NCI-H128 (cell line): Measurements from ENCODE around the gene NDUFC2.
"Not testable (repeated sequence)": the region's sequence is repeated elsewhere in the genome, so short reads cannot be mapped to it uniquely, and the experiment has no call there.

ENCODE experiments used
- DNase-seq: peaks from one replicate; lab custom pipeline; 2025; ENCODE audit not compliant: unreplicated experiment; lab: John Stamatoyannopoulos, UW

NDUFC2 gene

GRCh38 chr11:78080084-78080817 lies 589 bp upstream of the NDUFC2 start:
- no peak for DNase-seq

DNA sequence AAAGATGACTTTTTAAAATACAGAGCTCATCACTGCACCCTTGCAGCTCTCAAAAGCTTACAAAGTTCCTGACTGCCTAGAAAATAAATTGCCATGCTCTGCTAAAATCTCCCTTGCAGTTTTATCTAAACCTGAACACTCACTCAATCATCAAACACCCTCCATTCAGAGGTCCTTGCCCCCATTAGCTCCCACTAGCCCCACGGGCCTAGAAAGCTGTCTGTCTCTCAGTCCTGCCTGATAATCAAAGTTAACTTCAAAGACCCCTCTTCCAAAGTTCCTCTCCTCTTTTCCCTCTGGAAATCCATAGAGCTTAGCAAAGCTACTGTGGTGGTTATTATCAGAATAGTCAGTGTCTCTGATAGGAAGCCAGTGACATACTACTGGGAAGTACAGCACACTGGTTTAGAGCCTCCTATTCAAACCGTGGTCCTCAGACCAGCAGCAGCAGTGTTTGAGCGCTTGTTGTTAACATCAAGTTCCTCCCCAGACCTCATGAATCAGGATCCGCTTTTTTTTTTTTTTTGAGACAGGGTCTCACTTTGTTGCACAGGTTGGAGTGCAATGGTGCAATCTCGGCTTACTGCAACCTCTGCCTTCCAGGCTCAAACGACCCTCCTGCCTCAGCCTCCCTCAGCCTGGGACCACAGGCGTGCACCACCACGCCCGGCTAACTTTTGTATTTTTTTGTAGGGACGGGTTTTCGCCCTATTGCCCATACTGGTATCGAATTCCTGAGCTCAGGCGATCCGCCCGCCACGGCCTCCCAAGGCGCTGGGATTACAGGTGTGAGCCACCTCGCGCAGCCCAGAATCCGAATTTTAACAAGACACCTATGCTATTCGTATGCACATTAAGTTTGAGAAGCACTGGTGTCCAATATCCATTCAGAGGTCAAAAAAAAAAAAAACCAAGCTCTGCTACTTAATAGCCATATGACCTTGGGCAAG lies 1.2 kb downstream of the NDUFC2 start:
- DNase-seq: no peak

DNA sequence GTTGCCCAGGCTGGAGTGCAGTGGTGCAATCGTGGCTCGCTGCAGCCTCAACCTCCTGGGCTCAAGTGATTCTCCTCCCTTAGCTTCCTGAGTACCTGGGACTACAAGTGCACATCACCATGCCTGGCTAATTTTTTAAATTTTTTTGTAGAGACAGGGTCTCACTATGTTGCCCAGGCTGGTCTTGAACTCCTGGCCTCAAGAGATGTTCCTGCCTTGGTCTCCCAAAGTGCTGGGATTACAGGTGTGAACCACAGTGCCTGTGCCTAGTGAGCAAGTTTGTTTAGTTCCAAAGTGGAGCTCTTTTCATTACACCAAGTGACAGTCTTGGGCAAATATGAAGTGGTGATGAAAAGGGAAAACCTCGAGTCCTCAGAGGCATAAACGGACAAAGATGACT lies 2.1 kb downstream of the NDUFC2 start:
- DNase-seq: not testable (repeated sequence)

DNA sequence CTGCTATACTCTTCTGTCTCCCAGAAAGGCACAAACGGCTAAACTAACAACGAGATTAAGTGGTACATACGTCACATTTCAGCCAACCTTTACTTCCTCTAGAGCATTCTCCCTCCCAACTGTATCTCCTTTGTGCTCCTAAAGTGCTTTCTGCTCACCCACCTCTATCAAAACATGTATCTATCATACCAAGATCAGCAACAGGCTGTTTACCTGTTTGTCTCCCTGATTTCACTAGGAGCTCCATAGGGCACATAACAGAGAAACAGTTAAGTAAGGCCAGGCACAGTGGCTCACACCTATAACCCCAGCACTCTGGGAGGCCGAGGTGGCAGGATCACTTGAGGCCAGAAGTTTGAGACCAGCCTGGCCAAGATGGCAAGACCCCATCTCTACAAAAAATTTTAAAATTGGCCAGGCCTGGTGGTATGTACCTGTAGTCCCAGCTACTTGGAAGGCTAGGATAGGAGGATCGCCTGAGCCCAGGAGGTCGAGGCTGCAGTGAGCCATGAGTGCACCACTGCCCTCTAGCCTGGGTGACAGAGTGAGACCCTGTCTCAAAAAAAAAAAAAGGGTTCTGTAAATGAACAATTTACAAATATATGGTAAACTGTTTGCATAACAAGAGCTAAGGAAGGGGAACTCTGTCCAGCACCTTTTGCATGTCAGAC lies 2.8 kb downstream of the NDUFC2 start:
- DNase-seq: no peak

DNA sequence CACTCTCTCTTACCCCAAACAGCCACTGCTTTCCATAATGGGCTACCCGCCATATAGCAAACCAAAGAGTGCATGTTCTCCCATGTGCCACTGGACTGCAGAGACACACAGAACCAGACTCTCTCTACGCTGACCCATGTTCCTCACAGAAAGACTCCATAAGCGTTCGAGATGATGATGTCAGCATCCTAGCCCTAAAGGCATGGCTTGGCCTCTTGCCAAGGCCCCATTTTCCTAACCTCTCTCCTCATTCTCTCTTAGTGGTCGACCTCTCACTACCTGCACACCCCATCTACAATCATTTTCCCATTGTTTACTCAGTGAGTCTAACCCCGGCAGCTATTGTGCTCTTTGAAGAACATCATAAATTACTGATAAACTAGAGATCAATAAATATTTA lies 4.9 kb downstream of the NDUFC2 start:
- DNase-seq: no peak

GRCh38 chr11:78072455-78072854 lies 7.2 kb downstream of the NDUFC2 start:
- no peak for DNase-seq

DNA sequence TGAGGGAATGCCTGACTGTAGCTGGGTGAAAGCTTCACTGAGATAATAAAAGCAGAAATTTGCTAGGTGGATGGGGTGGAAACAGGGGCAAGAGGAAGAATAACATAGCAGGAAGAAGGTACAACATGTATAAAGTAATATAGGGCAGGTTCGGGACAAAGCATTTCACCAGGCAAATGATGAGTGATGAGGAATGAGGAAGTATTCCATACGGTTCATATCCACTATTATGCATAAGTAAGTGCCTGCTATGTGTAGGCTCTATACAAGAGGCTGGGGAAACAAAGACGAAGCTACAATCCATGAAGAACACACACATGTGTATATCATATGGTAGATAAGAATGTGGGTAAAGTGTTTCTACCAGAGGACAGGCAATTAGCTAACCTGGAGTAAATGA lies 7.9 kb downstream of the NDUFC2 start:
- DNase-seq: no peak

- DNase-seq: no peak
Observed at GRCh38 chr11:78070621-78071020, 9.0 kb downstream of the NDUFC2 start.

GRCh38 chr11:78069465-78069864 lies 10.2 kb downstream of the NDUFC2 start:
- no peak for DNase-seq

DNA sequence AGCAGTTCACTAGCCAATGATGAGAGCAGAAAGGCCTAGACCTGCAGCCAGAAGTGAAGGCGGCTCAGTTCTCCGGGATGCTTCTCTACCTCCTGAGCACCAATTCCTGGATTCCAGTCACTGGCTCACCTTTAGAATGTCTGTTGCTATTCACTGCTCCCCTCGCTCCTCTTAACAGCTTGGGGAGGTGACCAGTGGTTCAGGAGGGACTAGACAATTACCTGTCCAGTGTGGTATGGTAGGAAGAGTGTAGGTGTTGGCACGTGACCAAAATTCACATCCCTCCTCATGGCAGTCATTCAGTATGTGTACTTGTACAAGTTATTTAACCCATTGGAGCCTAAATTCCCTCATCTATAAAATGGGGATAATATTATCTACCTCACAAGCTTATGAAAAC lies 12.0 kb downstream of the NDUFC2 start:
- no peak for DNase-seq

DNA sequence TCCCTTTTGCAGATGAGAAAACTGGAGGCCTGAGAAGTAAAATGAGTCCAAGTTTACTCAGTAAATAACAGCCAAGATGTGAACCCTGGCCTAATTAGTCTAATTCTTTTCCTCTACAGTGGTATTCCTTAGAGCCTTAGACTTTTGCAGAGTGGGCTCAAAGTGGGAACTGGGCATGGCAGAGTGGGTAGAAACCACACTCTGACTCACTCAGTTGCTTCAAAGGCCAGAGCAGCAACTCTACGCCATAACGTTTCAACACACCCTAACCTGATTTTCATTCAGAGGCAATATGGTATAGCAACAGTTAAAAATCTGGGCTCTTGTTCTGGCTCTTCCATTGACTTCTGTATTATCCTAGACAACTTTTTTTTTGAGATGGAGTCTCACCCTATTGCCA lies 13.2 kb downstream of the NDUFC2 start:
- DNase-seq: no peak

DNA sequence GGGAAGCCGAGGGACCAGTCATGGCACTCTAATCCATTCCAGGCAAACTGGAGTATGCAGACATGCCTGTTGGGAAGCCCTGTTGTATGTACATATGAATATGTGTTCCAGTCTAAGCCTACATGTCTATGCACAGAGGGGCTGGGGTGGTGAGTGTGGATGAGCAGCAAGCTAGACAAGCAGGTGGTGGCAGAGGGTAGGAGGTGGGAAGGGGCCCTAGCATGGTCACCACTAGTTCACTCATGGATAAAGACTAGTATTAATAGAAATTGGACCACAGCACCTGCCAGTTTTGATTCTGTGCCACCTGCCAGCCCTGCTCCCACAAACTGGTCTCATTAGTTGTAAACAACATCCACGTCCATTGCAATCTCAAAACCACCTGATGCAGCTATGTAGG lies 14.5 kb downstream of the NDUFC2 start:
- DNase-seq: no peak

- no peak for DNase-seq
Observed at GRCh38 chr11:78063440-78064181, 16.1 kb downstream of the NDUFC2 start, which contains the start of gene THRSP. Gene THRSP, plus strand, starts transcription at chr11:78063861. Its CDS starts 21 bp downstream, at chr11:78063882.

GRCh38 chr11:78062671-78063070 lies 17.0 kb downstream of the NDUFC2 start:
- no peak for DNase-seq

GRCh38 chr11:78061921-78062311 lies 17.7 kb downstream of the NDUFC2 start:
- no peak for DNase-seq

GRCh38 chr11:78061088-78061920 lies 18.4 kb downstream of the NDUFC2 start:
- no peak for DNase-seq

DNA sequence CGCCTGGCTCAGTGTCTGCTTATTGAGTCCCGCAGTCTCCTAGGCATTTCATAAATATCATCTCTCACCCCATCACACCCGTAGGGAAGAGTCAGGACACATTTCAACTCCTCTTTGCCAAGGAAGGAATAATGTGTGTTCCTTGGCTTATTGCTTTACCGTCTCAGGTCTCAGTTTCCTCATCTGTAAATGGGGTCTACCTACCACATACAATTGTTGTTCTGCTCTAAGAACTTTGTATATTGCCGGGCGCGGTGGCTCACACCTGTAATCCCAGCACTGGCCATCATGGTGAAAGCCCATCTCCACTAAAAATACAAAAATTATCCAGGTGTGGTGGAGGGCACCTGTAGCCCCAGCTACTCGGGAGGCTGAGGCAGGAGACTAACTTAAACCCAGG lies 19.1 kb downstream of the NDUFC2 start:
- no peak for DNase-seq

- DNase-seq: not testable (repeated sequence)
Observed at GRCh38 chr11:78059749-78060328, 19.8 kb downstream of the NDUFC2 start.

- no peak for DNase-seq
Observed at GRCh38 chr11:78057462-78058055, 22.1 kb downstream of the NDUFC2 start.
